ENCODE data around the gene SARS1. TPM values are rescaled to one million over a fixed set of nuclear protein-coding genes. Genes with fewer than 3 reads are reported as not detected.

SARS1 gene
- polyA plus RNA-seq, 1 of the 3 experiments (the other 2 are of a cell fraction): 98.3 TPM

- TF ChIP-seq USF1 (IDR thresholded peaks at IDR 0.05; ENCODE audit: borderline replicate concordance, low read depth): no peak
- peak; percentile 61 for TF ChIP-seq TAF1 (IDR thresholded peaks at IDR 0.05; ENCODE audit: borderline replicate concordance, low read depth, low read length)
- peak; percentile 80 for TF ChIP-seq MAX (IDR thresholded peaks at IDR 0.05; ENCODE audit: low read depth)
- peak; percentile 98 for TF ChIP-seq NRF1 (IDR thresholded peaks at IDR 0.05; ENCODE audit: low read depth, low read length)
- no peak for TF ChIP-seq JUND (IDR thresholded peaks at IDR 0.05)
- TF ChIP-seq PBX3 (IDR thresholded peaks at IDR 0.05): no peak
- no peak for TF ChIP-seq TEAD4 (IDR thresholded peaks at IDR 0.05; ENCODE audit: borderline replicate concordance, insufficient read depth)
- peak; percentile 79; the same call in 1 of the 2 replicates for TF ChIP-seq SIN3A (IDR thresholded peaks at IDR 0.05; ENCODE audit: borderline replicate concordance, low read depth, low read length)
- TF ChIP-seq GATA2 (CRISPR knock-in tag; IDR thresholded peaks at IDR 0.05): 0 out of 2 replicates have a peak, but pooled peaks have one; percentile 22
- peak; percentile 46; the same call in 1 of the 2 replicates for TF ChIP-seq ELF1 (IDR thresholded peaks at IDR 0.05)
- TF ChIP-seq RCOR1 (IDR thresholded peaks at IDR 0.05; ENCODE audit: low read length): no peak
- no peak for TF ChIP-seq EZH2phosphoT487 (IDR thresholded peaks at IDR 0.05; ENCODE audit: borderline replicate concordance, low read depth)
Measured at GRCh38 chr1:109213824-109214693, at the start of gene SARS1 (continued).

- no peak overlapping the region for H3K27ac ChIP-seq (ENCODE audit: low read depth in 2 of 2, low read length in 1 of 2)
- peaks cover 9% of the 10 kb centered on the region for H3F3A ChIP-seq (replicated peaks; ENCODE audit: insufficient read depth)
- H3K9me2 ChIP-seq: no peaks in the 10 kb centered on the region
- WGBS (ENCODE audit: low lambda C conversion rate): 92% methylated on average over 5 of the region's 8 CpGs
- no peak overlapping the region for H3K4me2 ChIP-seq
- no peak for DNase-seq
- no peaks in the 10 kb centered on the region; a peak in 1 of 4 replicates for H3K4me1 ChIP-seq (ENCODE audit: control insufficient read depth in 1 of 2, insufficient read depth in 2 of 2, low read depth in 1 of 2, low read length in 1 of 2)
- TF ChIP-seq ZBTB33 (IDR thresholded peaks at IDR 0.05; ENCODE audit: borderline replicate concordance, low read depth) (no peak), GABPA (IDR thresholded peaks at IDR 0.05; ENCODE audit: low read depth) (no peak), GATA2 (CRISPR knock-in tag; IDR thresholded peaks at IDR 0.05) (no peak)
- H3K4me3 ChIP-seq (ENCODE audit: low read depth in 2 of 2, low read length in 1 of 2): no peak overlapping the region
- no peaks in the 10 kb centered on the region for H3K9me3 ChIP-seq
- H3K27me3 ChIP-seq (ENCODE audit: insufficient read depth): no peaks in the 10 kb centered on the region
- H3K9ac ChIP-seq: no peak overlapping the region
- CTCF ChIA-PET: no interaction called here
- no peaks in the 10 kb centered on the region for H4K20me1 ChIP-seq (ENCODE audit: insufficient read depth)
- POLR2A ChIA-PET: no interaction called here
- H3K36me3 ChIP-seq (replicated peaks in 1 of 2; ENCODE audit: control insufficient read depth in 1 of 2, insufficient read depth in 2 of 2, low read length in 1 of 2): no peaks in the 10 kb centered on the region
- H2AFZ ChIP-seq (ENCODE audit: low read depth): no peak overlapping the region
- no peaks in the 10 kb centered on the region for H3K79me2 ChIP-seq (ENCODE audit: insufficient read depth)
Measured at GRCh38 chr1:109164538-109164937, 49.2 kb upstream of the SARS1 start.
